SW480 (cell line): ENCODE results near the gene DDX60.
"Not testable (repeated sequence)": the region's sequence is repeated elsewhere in the genome, so short reads cannot be mapped to it uniquely, and the experiment has no call there.

Experiments
- DNase-seq: peaks from one replicate; pipeline ENCODE4 v3.0.0-alpha.2; 2016; ENCODE audit warnings: low spot score

Gene DDX60

GRCh38 chr4:168303430-168303829, 15.1 kb downstream of the DDX60 start:
- not testable (repeated sequence) for DNase-seq

GRCh38 chr4:168293386-168293975, 25.1 kb downstream of the DDX60 start:
- no peak for DNase-seq

GRCh38 chr4:168291242-168291641, 27.3 kb downstream of the DDX60 start:
- no peak for DNase-seq

GRCh38 chr4:168285850-168286249, 32.7 kb downstream of the DDX60 start:
- DNase-seq: not testable (repeated sequence)

GRCh38 chr4:168279556-168279955, 39.0 kb downstream of the DDX60 start:
- DNase-seq: no peak

- DNase-seq: no peak
Observed at GRCh38 chr4:168275836-168276235, 42.7 kb downstream of the DDX60 start.

- no peak for DNase-seq
Observed at GRCh38 chr4:168274871-168275270, 43.7 kb downstream of the DDX60 start.

- no peak for DNase-seq
Observed at GRCh38 chr4:168273838-168274237, 44.7 kb downstream of the DDX60 start.

GRCh38 chr4:168272488-168272887, 46.1 kb downstream of the DDX60 start:
- no peak for DNase-seq

- no peak for DNase-seq
Observed at GRCh38 chr4:168269896-168270295, 48.7 kb downstream of the DDX60 start.

GRCh38 chr4:168265327-168265726, 53.2 kb downstream of the DDX60 start:
- DNase-seq: no peak

- DNase-seq: no peak
Observed at GRCh38 chr4:168264903-168265302, 53.6 kb downstream of the DDX60 start.

GRCh38 chr4:168263039-168263438, 55.5 kb downstream of the DDX60 start:
- DNase-seq: no peak

GRCh38 chr4:168259096-168259495, 59.5 kb downstream of the DDX60 start:
- DNase-seq: no peak

- no peak for DNase-seq
Observed at GRCh38 chr4:168257768-168258167, 60.8 kb downstream of the DDX60 start.

GRCh38 chr4:168248176-168248710, 70.3 kb downstream of the DDX60 start:
- no peak for DNase-seq

- DNase-seq: no peak
Observed at GRCh38 chr4:168247603-168248002, 70.9 kb downstream of the DDX60 start.

GRCh38 chr4:168241953-168242352, 76.6 kb downstream of the DDX60 start:
- no peak for DNase-seq

- no peak for DNase-seq
Observed at GRCh38 chr4:168240821-168241220, 77.7 kb downstream of the DDX60 start.

GRCh38 chr4:168221301-168221700, 97.3 kb downstream of the DDX60 start:
- no peak for DNase-seq

GRCh38 chr4:168220893-168221292, 97.7 kb downstream of the DDX60 start:
- DNase-seq: no peak

- DNase-seq: no peak
Observed at GRCh38 chr4:168218645-168219044, 99.9 kb downstream of the DDX60 start.

GRCh38 chr4:168213511-168213910, 105.0 kb downstream of the DDX60 start:
- DNase-seq: not testable (repeated sequence)

- DNase-seq: no peak
Observed at GRCh38 chr4:168212656-168213055, 105.9 kb downstream of the DDX60 start.
